Colonic mucosa (tissue), 4 donors: ENCODE results near the gene CP. TPM values are rescaled to one million over a fixed set of nuclear protein-coding genes. Genes with fewer than 3 reads are reported as not detected.

Experiments
- DNase-seq: peaks from one replicate; pipeline ENCODE4 v3.0.0-alpha.2; 2020
- H3K27ac ChIP-seq: fragments of 200-600 bp; one replicate; pipeline ENCODE4 v1.8.0; 2021
- H3K27me3 ChIP-seq: fragments of 200-600 bp; one replicate; pipeline ENCODE4 v1.8.0; 2021
- H3K36me3 ChIP-seq: fragments of 200-600 bp; one replicate; pipeline ENCODE4 v1.8.0; 2021
- H3K4me1 ChIP-seq: fragments of 200-600 bp; one replicate; pipeline ENCODE4 v1.8.0; 2021; ENCODE audit warnings: mild to moderate bottlenecking
- H3K4me3 ChIP-seq: fragments of 200-600 bp; one replicate; pipeline ENCODE4 v1.8.0; 2021
- H3K9ac ChIP-seq, 2 donors: one replicate each; pipeline ENCODE4 v1.7.0; 2013; ENCODE audit warnings: control low read depth in 2 of 2, low read depth in 2 of 2, low read length in 2 of 2
- H3K9me3 ChIP-seq: fragments of 200-600 bp; one replicate; pipeline ENCODE4 v1.8.0; 2021
- intact Hi-C: fragments of 100-400 bp; cut with DNase I; formaldehyde crosslinking; loops from one replicate; pipeline ENCODE4 v1.14.1; 2022
- total RNA-seq, 2 donors: library from RNA; stranded (reverse); fragmentation: NEBNext Ultra II Directional in 1 of 2; extraction: Animal tissue kit (Norgen Biotek cat#: 25700) in 1 of 2; gene quantifications; one replicate each; pipeline ENCODE4 v1.2.1, GENCODE V29; 2021
- TF ChIP-seq, protein P1 (sequence below): fragments of 200-600 bp; IDR thresholded peaks from one replicate; pipeline ENCODE4 v1.8.0; 2022; ENCODE audit warnings: antibody characterized with exemption, mild to moderate bottlenecking
- donor health status: healthy.
- donor health status: DM: no; HTN: no; CAD: no.
- donor health status: DM: no; HTN: no; CAD: no.

The CP gene
- total RNA-seq, 2 donors from 2014 or later = 5.6 to 7.1 TPM

DNA sequence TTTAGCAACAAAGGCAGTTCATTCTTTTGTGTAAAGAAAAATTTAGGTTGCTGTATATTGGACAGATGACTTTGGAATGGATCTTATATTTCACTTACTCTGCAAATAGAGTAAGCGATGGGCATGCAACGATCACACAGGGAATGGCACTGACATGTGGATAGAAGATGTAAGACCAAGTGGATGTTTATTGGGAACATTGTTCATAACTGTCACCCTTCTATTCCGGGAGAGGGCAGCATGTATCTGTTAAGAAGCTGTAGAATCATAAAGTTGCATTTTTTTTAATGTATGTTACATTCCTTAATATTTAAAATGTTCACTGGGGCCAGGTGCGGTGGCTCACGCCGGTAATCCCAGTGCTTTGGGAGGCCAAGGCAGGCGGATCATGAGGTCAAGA is 51.0 kb downstream of the CP start:
- intact Hi-C loops = no loop called here
- no peak for DNase-seq
- Histone ChIP-seq H3K27ac (no peak overlapping the region), H3K27me3 (no peaks in the 10 kb centered on the region), H3K4me1 (no peaks in the 10 kb centered on the region), H3K4me3 (no peak overlapping the region), H3K9ac (no peak overlapping the region), H3K36me3 (no peaks in the 10 kb centered on the region), H3K9me3 (no peaks in the 10 kb centered on the region)
- TF ChIP-seq, protein P1, sequence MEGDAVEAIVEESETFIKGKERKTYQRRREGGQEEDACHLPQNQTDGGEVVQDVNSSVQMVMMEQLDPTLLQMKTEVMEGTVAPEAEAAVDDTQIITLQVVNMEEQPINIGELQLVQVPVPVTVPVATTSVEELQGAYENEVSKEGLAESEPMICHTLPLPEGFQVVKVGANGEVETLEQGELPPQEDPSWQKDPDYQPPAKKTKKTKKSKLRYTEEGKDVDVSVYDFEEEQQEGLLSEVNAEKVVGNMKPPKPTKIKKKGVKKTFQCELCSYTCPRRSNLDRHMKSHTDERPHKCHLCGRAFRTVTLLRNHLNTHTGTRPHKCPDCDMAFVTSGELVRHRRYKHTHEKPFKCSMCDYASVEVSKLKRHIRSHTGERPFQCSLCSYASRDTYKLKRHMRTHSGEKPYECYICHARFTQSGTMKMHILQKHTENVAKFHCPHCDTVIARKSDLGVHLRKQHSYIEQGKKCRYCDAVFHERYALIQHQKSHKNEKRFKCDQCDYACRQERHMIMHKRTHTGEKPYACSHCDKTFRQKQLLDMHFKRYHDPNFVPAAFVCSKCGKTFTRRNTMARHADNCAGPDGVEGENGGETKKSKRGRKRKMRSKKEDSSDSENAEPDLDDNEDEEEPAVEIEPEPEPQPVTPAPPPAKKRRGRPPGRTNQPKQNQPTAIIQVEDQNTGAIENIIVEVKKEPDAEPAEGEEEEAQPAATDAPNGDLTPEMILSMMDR = no peak

DNA sequence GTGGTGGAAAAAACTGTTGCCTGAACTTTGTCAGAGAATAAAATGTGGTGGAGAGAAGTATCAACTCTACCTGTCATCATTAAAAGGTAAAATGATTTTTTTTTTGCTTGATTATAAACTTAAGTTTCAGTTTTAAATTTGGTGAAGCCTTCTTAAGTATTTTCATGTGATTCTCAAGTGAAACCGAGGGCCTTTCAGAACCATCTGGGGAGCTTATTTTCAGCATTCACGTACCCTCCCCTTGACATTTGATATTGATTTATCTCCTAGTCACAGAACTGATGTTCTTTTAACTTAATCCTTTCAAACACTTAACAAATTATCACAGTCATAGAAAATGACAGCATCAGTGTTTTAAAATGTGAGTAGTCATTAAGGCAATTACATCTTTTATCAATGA is 53.7 kb downstream of the CP start:
- H3K27me3 ChIP-seq = no peaks in the 10 kb centered on the region
- TF ChIP-seq, protein P1 = no peak
- DNase-seq = no peak
- intact Hi-C loops = no loop called here
- H3K9ac ChIP-seq = no peak overlapping the region
- no peaks in the 10 kb centered on the region for H3K36me3 ChIP-seq
- no peaks in the 10 kb centered on the region for H3K9me3 ChIP-seq
- no peak overlapping the region for H3K27ac ChIP-seq
- no peaks in the 10 kb centered on the region for H3K4me1 ChIP-seq
- H3K4me3 ChIP-seq = no peak overlapping the region

DNA sequence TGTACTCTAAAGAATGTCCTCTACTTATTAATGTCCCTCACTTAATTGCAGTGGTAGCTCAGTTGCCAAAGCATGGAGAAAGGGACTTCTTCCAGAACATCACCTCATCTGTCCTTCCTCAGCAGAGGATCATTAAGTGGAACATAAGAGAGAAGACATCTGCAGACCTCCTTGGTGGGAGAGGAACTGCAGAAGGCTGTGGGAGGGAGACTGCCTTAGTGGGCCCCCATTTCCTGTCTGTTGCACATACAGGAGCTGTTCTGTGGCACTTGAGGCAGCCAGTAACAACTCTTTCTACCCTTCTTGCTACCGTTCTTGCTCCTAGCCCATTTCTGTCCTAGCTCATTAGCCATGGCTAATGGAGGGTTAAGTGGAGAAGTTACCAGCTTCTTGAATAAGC is 58.6 kb downstream of the CP start:
- H3K27ac ChIP-seq = no peak overlapping the region
- intact Hi-C loops = no loop called here
- no peak for DNase-seq
- H3K4me1 ChIP-seq = no peaks in the 10 kb centered on the region
- H3K36me3 ChIP-seq = no peaks in the 10 kb centered on the region
- H3K9me3 ChIP-seq = no peaks in the 10 kb centered on the region
- TF ChIP-seq, protein P1 = no peak
- H3K9ac ChIP-seq = no peak overlapping the region
- no peaks in the 10 kb centered on the region for H3K27me3 ChIP-seq
- H3K4me3 ChIP-seq = no peak overlapping the region

DNA sequence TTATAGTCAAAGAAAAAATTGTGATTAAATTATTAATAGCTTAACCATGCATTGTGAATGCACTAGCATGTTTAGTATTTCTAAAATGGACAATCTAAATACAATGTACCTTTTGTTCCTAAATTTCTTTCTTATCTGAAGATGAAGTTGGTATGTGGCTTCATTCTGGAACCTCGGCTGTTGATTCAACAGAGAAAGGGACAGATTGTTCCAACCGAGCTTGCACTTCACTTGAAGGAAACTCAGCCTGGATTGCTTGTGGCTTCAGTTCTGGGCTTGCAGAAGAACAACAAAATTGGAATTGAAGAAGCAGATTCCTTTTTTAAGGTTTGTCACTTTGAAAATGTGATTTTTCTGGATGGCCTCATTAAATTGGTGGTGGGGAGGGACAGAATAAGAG is 59.6 kb downstream of the CP start:
- no peak for DNase-seq
- Histone ChIP-seq H3K9me3 (no peaks in the 10 kb centered on the region), H3K27ac (no peak overlapping the region), H3K4me1 (no peaks in the 10 kb centered on the region), H3K27me3 (no peaks in the 10 kb centered on the region), H3K36me3 (no peaks in the 10 kb centered on the region), H3K9ac (no peak overlapping the region), H3K4me3 (no peak overlapping the region)
- intact Hi-C loops = no loop called here
- TF ChIP-seq, protein P1 = no peak

DNA sequence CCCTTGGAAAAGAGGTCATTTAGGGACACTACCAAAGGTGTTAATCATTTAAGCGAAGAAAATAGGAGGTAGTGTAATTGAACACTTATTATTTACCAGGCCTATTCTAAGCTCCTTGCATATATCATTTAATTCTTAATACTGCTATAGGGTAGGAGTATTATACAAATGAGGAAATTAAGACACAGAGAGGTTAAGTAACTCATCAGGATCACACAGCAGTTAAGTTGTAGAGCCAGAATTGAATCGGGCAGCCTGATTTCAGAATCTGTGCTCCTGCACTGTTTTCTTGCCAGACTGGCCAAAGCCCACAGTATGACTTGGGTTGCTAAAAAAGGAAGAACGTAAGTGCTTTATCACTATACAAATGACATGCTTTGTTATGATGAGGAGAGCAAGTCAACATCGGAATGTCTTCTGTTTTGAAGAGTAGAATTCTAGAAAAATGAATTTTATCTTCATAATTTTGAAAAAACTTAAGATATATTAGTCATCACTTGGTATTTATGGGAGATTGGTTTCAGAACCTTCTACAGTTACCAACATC is 60.8 kb downstream of the CP start:
- intact Hi-C loops = no loop called here
- no peaks in the 10 kb centered on the region for H3K36me3 ChIP-seq
- TF ChIP-seq, protein P1 = no peak

More for the DNA sequence above, 60.8 kb downstream of the CP start:
- Histone ChIP-seq H3K9ac (no peak overlapping the region), H3K4me3 (no peak overlapping the region), H3K4me1 (no peaks in the 10 kb centered on the region), H3K27ac (no peak overlapping the region), H3K9me3 (no peaks in the 10 kb centered on the region), H3K27me3 (no peaks in the 10 kb centered on the region)
- no peak for DNase-seq
